IMR-90 (cell line): ENCODE results near the gene AMN. TPM values are rescaled to one million over a fixed set of nuclear protein-coding genes. Genes with fewer than 3 reads are reported as not detected.
A peak's percentile ranks its signal among the peaks of the same experiment; 100 is the strongest.

Source experiments
- ATAC-seq: fragments of 200-7000 bp; cut with Tn5 transposase; 2 replicates; pipeline ENCODE4 v1.9.1; 2020; ENCODE audit warnings: low read depth, mild to moderate bottlenecking, moderate library complexity
- BruUV-seq: library from RNA; stranded (reverse); fragments of 400-500 nt; replicated peaks from 2 replicates; lab custom pipeline; 2021; lab: Mats Ljungman, UMichigan
- CTCF ChIA-PET: fragments of 300-600 bp; formaldehyde crosslinking; extraction: SDS; loops from one replicate; lab custom pipeline; 2021; ENCODE audit warnings: antibody characterized with exemption; lab: Yijun Ruan, JAX
- POLR2A ChIA-PET: fragments of 300-600 bp; sonication (Branson Sonifier 250); formaldehyde crosslinking; loops from one replicate; lab custom pipeline; 2022; ENCODE audit warnings: antibody characterized with exemption; ENCODE audit not compliant: unreplicated experiment; lab: Charles Lee
- DNase-seq: peaks from one replicate; pipeline ENCODE4 v3.0.0; 2013
- H2AFZ ChIP-seq: replicated peaks from 2 replicates; pipeline ENCODE3; 2013; ENCODE audit warnings: low read length, mild to moderate bottlenecking; ENCODE audit not compliant: poor library complexity
- H2AK5ac ChIP-seq: 2 replicates; pipeline ENCODE4 v1.6.1; 2013; ENCODE audit warnings: low read depth, low read length, inconsistent platforms
- H2AK9ac ChIP-seq: replicated peaks from 2 replicates; pipeline ENCODE3; 2013; ENCODE audit warnings: mild to moderate bottlenecking, low read depth, low read length, moderate library complexity; ENCODE audit not compliant: poor library complexity
- H2BK120ac ChIP-seq: 2 replicates; pipeline ENCODE4 v1.6.1; 2013; ENCODE audit warnings: low read depth, low read length, inconsistent platforms
- H2BK15ac ChIP-seq: 3 replicates; pipeline ENCODE4 v1.6.1; 2013; ENCODE audit warnings: low read depth, low read length, inconsistent platforms
- H2BK20ac ChIP-seq: 2 replicates; pipeline ENCODE4 v1.6.1; 2013; ENCODE audit warnings: low read depth, mild to moderate bottlenecking, inconsistent platforms, low read length, moderate library complexity
- H2BK5ac ChIP-seq: 2 replicates; pipeline ENCODE4 v1.6.1; 2013; ENCODE audit warnings: mild to moderate bottlenecking, low read depth, low read length, inconsistent platforms; ENCODE audit not compliant: poor library complexity, severe bottlenecking
- H3K14ac ChIP-seq: replicated peaks from 2 replicates; pipeline ENCODE4 v1.6.1; 2013; ENCODE audit warnings: low read depth, low read length, inconsistent platforms
- H3K18ac ChIP-seq: 2 replicates; pipeline ENCODE4 v1.6.1; 2013; ENCODE audit warnings: low read depth, low read length, control low read depth
- H3K23ac ChIP-seq: 2 replicates; pipeline ENCODE4 v1.6.1; 2013; ENCODE audit warnings: low read depth, low read length, inconsistent platforms
- H3K27ac ChIP-seq: 2 replicates; pipeline ENCODE4 v1.5.1; 2013; ENCODE audit warnings: mild to moderate bottlenecking, control low read depth, low read length; ENCODE audit not compliant: insufficient read depth
- H3K27me3 ChIP-seq: 2 replicates; pipeline ENCODE4 v1.6.1; 2013; ENCODE audit warnings: low read length; ENCODE audit not compliant: control insufficient read depth, insufficient read depth
- H3K36me3 ChIP-seq: 2 replicates; pipeline ENCODE4 v1.6.1; 2013; ENCODE audit warnings: low read length, mixed read lengths; ENCODE audit not compliant: control insufficient read depth, insufficient read depth
- H3K4ac ChIP-seq: 2 replicates; pipeline ENCODE4 v1.6.1; 2013; ENCODE audit warnings: low read depth, low read length, inconsistent platforms
- H3K4me1 ChIP-seq: 2 replicates; pipeline ENCODE4 v1.6.1; 2013; ENCODE audit warnings: low read length, mixed read lengths; ENCODE audit not compliant: control insufficient read depth, insufficient read depth
- H3K4me2 ChIP-seq: 2 replicates; pipeline ENCODE4 v1.6.1; 2013; ENCODE audit warnings: low read depth, mild to moderate bottlenecking, control low read depth, low read length, moderate library complexity
- H3K4me3 ChIP-seq: 2 replicates; pipeline ENCODE4 v1.5.1; 2013; ENCODE audit warnings: low read depth, mild to moderate bottlenecking, control low read depth, low read length, moderate library complexity; ENCODE audit not compliant: insufficient read depth
- H3K56ac ChIP-seq: 2 replicates; pipeline ENCODE4 v1.6.1; 2013; ENCODE audit warnings: low read length, inconsistent platforms; ENCODE audit not compliant: insufficient read depth; ENCODE audit errors: extremely low read depth
- H3K79me1 ChIP-seq, 2 experiments: 2 replicates each; pipeline ENCODE4 v1.6.1; 2013; ENCODE audit warnings: low read length in 2 of 2, inconsistent platforms in 1 of 2, low read depth in 1 of 2
- H3K9ac ChIP-seq: 2 replicates; pipeline ENCODE4 v1.6.1; 2013; ENCODE audit warnings: low read depth, low read length, control low read depth
- H3K9me1 ChIP-seq: 2 replicates; pipeline ENCODE4 v1.6.1; 2013; ENCODE audit warnings: low read length, inconsistent platforms; ENCODE audit not compliant: insufficient read depth
- H3K9me3 ChIP-seq: 2 replicates; pipeline ENCODE4 v1.6.1; 2013; ENCODE audit warnings: low read length; ENCODE audit not compliant: control insufficient read depth, insufficient read depth
- H4K20me1 ChIP-seq: 2 replicates; pipeline ENCODE4 v1.6.1; 2013; ENCODE audit warnings: low read length, inconsistent platforms; ENCODE audit not compliant: insufficient read depth
- H4K5ac ChIP-seq: 2 replicates; pipeline ENCODE4 v1.6.1; 2013; ENCODE audit warnings: mild to moderate bottlenecking, low read depth, low read length, control low read depth
- H4K8ac ChIP-seq, 2 experiments: 2 replicates each; pipeline ENCODE4 v1.6.1; 2013; ENCODE audit warnings: low read depth in 2 of 2, low read length in 2 of 2, control low read depth in 1 of 2, inconsistent platforms in 1 of 2
- H4K91ac ChIP-seq: 2 replicates; pipeline ENCODE4 v1.6.1; 2013; ENCODE audit warnings: low read depth, low read length, inconsistent platforms; ENCODE audit not compliant: insufficient read depth
- CEBPB ChIP-seq: IDR thresholded peaks from 2 replicates; pipeline ENCODE4 v1.6.1; 2012; ENCODE audit warnings: low read depth, low read length, improper control_type of control experiment
- CHD1 ChIP-seq: IDR thresholded peaks from 2 replicates; pipeline ENCODE4 v1.6.1; 2012; ENCODE audit warnings: low read depth, low read length, improper control_type of control experiment
- CTCF ChIP-seq: conservative IDR thresholded peaks from 2 replicates; pipeline ENCODE4 v1.5.1; 2012; ENCODE audit warnings: mild to moderate bottlenecking, low read depth, low read length, improper control_type of control experiment
- FOS ChIP-seq: fragments of 150-350 bp; IDR thresholded peaks from 2 replicates; pipeline ENCODE4 v1.6.1; 2016; ENCODE audit warnings: low read depth, low read length
- MAFK ChIP-seq: IDR thresholded peaks from 2 replicates; pipeline ENCODE4 v1.6.1; 2012; ENCODE audit warnings: low read depth, low read length, improper control_type of control experiment
- MAZ ChIP-seq: IDR thresholded peaks from 2 replicates; pipeline ENCODE4 v1.6.1; 2012; ENCODE audit warnings: low read depth, mild to moderate bottlenecking, low read length, improper control_type of control experiment, moderate library complexity, borderline replicate concordance
- MXI1 ChIP-seq: IDR thresholded peaks from 2 replicates; pipeline ENCODE4 v1.6.1; 2012; ENCODE audit warnings: low read depth, mild to moderate bottlenecking, low read length, moderate library complexity, borderline replicate concordance
- NFE2L2 ChIP-seq: fragments of 150-350 bp; IDR thresholded peaks from 2 replicates; pipeline ENCODE4 v1.6.1; 2016; ENCODE audit warnings: low read depth, mild to moderate bottlenecking, low read length
- POLR2A ChIP-seq: IDR thresholded peaks from 2 replicates; pipeline ENCODE4 v1.6.1; 2012; ENCODE audit warnings: mild to moderate bottlenecking, low read depth, low read length
- RAD21 ChIP-seq: IDR thresholded peaks from 2 replicates; pipeline ENCODE4 v1.6.1; 2012; ENCODE audit warnings: low read length, improper control_type of control experiment
- RFX5 ChIP-seq: IDR thresholded peaks from 2 replicates; pipeline ENCODE4 v1.8.0; 2012; ENCODE audit warnings: low read depth, mild to moderate bottlenecking, low read length, moderate library complexity
- SMC3 ChIP-seq: fragments of 150-350 bp; IDR thresholded peaks from 2 replicates; pipeline ENCODE4 v1.6.1; 2016; ENCODE audit warnings: low read depth, mild to moderate bottlenecking, antibody characterized with exemption, low read length, moderate library complexity
- WGBS, 2 experiments: methylation state at CpG; one replicate each; pipeline versions ENCODE4 v1.1.5 to v1.1.7; 2013; ENCODE audit warnings: missing lambda C conversion rate in 2 of 2; ENCODE audit not compliant: insufficient read length in 1 of 2; ENCODE audit errors: extremely low coverage in 2 of 2; 5-methylcytosine and 5-hydroxymethylcytosine counted together
- dilution Hi-C: fragments of 300-500 bp; cut with HindIII; formaldehyde crosslinking; loops from one replicate; pipeline ENCODE4 v1.14.3; 2018; ENCODE audit warnings: low sequenced_read_pairs; ENCODE audit not compliant: unreplicated experiment
- in situ Hi-C: fragments of 300-500 bp; cut with MboI; formaldehyde crosslinking; loops from 3 replicates; pipeline ENCODE4 v1.14.3; 2019; ENCODE audit warnings: low sequenced_read_pairs, inconsistent platforms, mixed read lengths
- intact Hi-C: fragments of 100-400 bp; cut with micrococcal nuclease; formaldehyde crosslinking; loops from 2 replicates; pipeline ENCODE4 v1.10.0; 2022
- polyA plus RNA-seq, 3 experiments: library from polyadenylated mRNA; depleted of rRNA; stranded (reverse); fragments of >200 nt; gene quantifications; 2 replicates each; pipeline ENCODE4 v1.2.3, GENCODE V29; 2012; ENCODE audit warnings: low replicate concordance in 1 of 3
- total RNA-seq: library from RNA; depleted of rRNA; stranded (reverse); fragments of >200 nt; gene quantifications from 2 replicates; pipeline ENCODE4 v1.2.3, GENCODE V29; 2012
- TF ChIP-seq, protein P1 (sequence below): fragments of 150-350 bp; IDR thresholded peaks from 2 replicates; pipeline ENCODE4 v1.6.1; 2017; ENCODE audit warnings: mild to moderate bottlenecking, antibody characterized with exemption, low read length, low read depth

Gene AMN
- total and polyA plus RNA-seq, 2 of the 4 experiments (the other 2 are of a cell fraction): under 0.01 to 0.24 TPM

GRCh38 chr14:102923201-102923924 is 900 bp downstream of the AMN start:
- Histone ChIP-seq H3K4me2 (peak overlapping the region; percentile 31; the same call in 1 of the 2 replicates), H2BK120ac (no peak overlapping the region), H3K9me3 (peaks cover 2% of the 10 kb centered on the region; the same call in 1 of the 2 replicates), H2BK20ac (no peak overlapping the region), H3K18ac (no peak overlapping the region), H3K27me3 (peaks cover 61% of the 10 kb centered on the region), H3K9ac (no peak overlapping the region), H3K14ac (no peak overlapping the region), H2BK5ac (no peak overlapping the region), H3K23ac (no peak overlapping the region), H3K56ac (no peak overlapping the region), H4K20me1 (no peaks in the 10 kb centered on the region), H4K91ac (no peak overlapping the region), H3K36me3 (no peaks in the 10 kb centered on the region), H2AFZ (peak overlapping the region; percentile 64), H3K9me1 (0 out of 2 replicates have a peak, but pooled peaks cover 3% of the 10 kb centered on the region), H2AK9ac (no peak overlapping the region), H3K79me1 (no peaks in the 10 kb centered on the region), H3K4me3 (peak overlapping the region; percentile 17; the same call in 1 of the 2 replicates), H4K5ac (no peak overlapping the region), H2BK15ac (no peak overlapping the region), H2AK5ac (no peak overlapping the region), H3K27ac (no peak overlapping the region), H3K4ac (no peak overlapping the region), H4K8ac (no peak overlapping the region), H3K4me1 (no peaks in the 10 kb centered on the region; the same call in 1 of the 2 replicates)
- TF ChIP-seq RAD21: no peak
- TF ChIP-seq NFE2L2: no peak
- TF ChIP-seq CTCF: no peak
- TF ChIP-seq CHD1: no peak
- TF ChIP-seq MXI1: no peak
- no peak for TF ChIP-seq MAZ
- no peak for TF ChIP-seq FOS
- no peak for TF ChIP-seq RFX5
- TF ChIP-seq MAFK: no peak
- no peak for TF ChIP-seq SMC3
- TF ChIP-seq CEBPB: no peak
- TF ChIP-seq, protein P1, sequence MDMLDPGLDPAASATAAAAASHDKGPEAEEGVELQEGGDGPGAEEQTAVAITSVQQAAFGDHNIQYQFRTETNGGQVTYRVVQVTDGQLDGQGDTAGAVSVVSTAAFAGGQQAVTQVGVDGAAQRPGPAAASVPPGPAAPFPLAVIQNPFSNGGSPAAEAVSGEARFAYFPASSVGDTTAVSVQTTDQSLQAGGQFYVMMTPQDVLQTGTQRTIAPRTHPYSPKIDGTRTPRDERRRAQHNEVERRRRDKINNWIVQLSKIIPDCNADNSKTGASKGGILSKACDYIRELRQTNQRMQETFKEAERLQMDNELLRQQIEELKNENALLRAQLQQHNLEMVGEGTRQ: no peak
- no peak for TF ChIP-seq POLR2A
- ATAC-seq: no peak; the same call in 1 of the 2 replicates
- 6% methylated on average over 26 of the region's 53 CpGs; no CpG with 5 or more reads in 1 of the 2 experiments for WGBS, 2 experiments
- ChIA-PET CTCF (no interaction called here), POLR2A (no interaction called here)
- dilution Hi-C loops (no loop called here), intact Hi-C loops (no loop called here), in situ Hi-C loops (no loop called here)
- BruUV-seq: no TSS peak
- DNase-seq: no peak
